GM12878 (cell line): ENCODE data around the gene GTF2A1. TPM values are rescaled to one million over a fixed set of nuclear protein-coding genes. Genes with fewer than 3 reads are reported as not detected.

Experiments
- ATAC-seq: fragments of 200-7000 bp; cut with Tn5 transposase; 3 replicates; pipeline ENCODE4 v1.9.1; 2020; ENCODE audit warnings: mild to moderate bottlenecking, moderate library complexity
- BruUV-seq: library from RNA; stranded (reverse); fragments of 400-500 nt; replicated peaks from 2 replicates; lab custom pipeline; 2021; lab: Mats Ljungman, UMichigan
- CTCF ChIA-PET: fragments of 300-600 bp; sonication (Branson Sonifier 250); formaldehyde crosslinking; extraction: SDS; loops from one replicate; lab custom pipeline; 2021; ENCODE audit warnings: inconsistent platforms; lab: Yijun Ruan, JAX
- POLR2A ChIA-PET: fragments of 350-600 bp; formaldehyde crosslinking; extraction: SDS; loops from one replicate; lab custom pipeline; 2021; ENCODE audit warnings: inconsistent platforms; lab: Charles Lee
- RAD21 ChIA-PET: fragments of 300-600 bp; sonication (Branson Sonifier 250); formaldehyde crosslinking; loops from one replicate; lab custom pipeline; 2023; ENCODE audit warnings: antibody characterized with exemption; ENCODE audit not compliant: unreplicated experiment; lab: Charles Lee
- SMC1A ChIA-PET: fragments of 300-600 bp; sonication (Branson Sonifier 250); formaldehyde crosslinking; loops from one replicate; lab custom pipeline; 2023; ENCODE audit not compliant: unreplicated experiment, uncharacterized antibody; lab: Charles Lee
- DNase-seq: peaks from one replicate; pipeline ENCODE4 v3.0.0-alpha.2; 2011; ENCODE audit warnings: low read depth, low spot score
- FAIRE-seq: peaks from 3 replicates; lab custom pipeline; 2011; peaks lifted over from hg19 to GRCh38; lab: Jason Lieb, UNC
- H2AFZ ChIP-seq: 2 replicates; pipeline ENCODE4 v1.6.0; 2011; ENCODE audit warnings: low read depth, low read length, control low read depth; ENCODE audit not compliant: control insufficient read depth
- H3K27ac ChIP-seq: 2 replicates; pipeline ENCODE4 v1.5.1; 2011; ENCODE audit warnings: control low read depth; ENCODE audit not compliant: control insufficient read depth, insufficient read depth
- H3K27me3 ChIP-seq, 2 experiments: replicated peaks in 1 of 2; 2 replicates each; pipeline versions ENCODE4 v1.6.0 to v1.6.1; 2011; ENCODE audit warnings: low read length in 1 of 2; ENCODE audit not compliant: control insufficient read depth in 2 of 2, insufficient read depth in 2 of 2
- H3K36me3 ChIP-seq, 2 experiments: 2 replicates each; pipeline ENCODE4 v1.5.1; 2011; ENCODE audit warnings: low read length in 1 of 2; ENCODE audit not compliant: control insufficient read depth in 2 of 2, insufficient read depth in 2 of 2
- H3K4me1 ChIP-seq: 2 replicates; pipeline ENCODE4 v1.6.1; 2011; ENCODE audit warnings: mild to moderate bottlenecking, low read length, moderate library complexity, mixed read lengths; ENCODE audit not compliant: control insufficient read depth, insufficient read depth
- H3K4me2 ChIP-seq: 2 replicates; pipeline ENCODE4 v1.6.0; 2011; ENCODE audit warnings: control low read depth; ENCODE audit not compliant: control insufficient read depth, insufficient read depth
- H3K4me3 ChIP-seq: fragments of 200-600 bp; sonication (generic); 2 replicates; pipeline ENCODE4 v1.5.1; 2016
- H3K79me2 ChIP-seq: 2 replicates; pipeline ENCODE4 v1.6.0; 2011; ENCODE audit warnings: low read length; ENCODE audit not compliant: control insufficient read depth, insufficient read depth
- H3K9ac ChIP-seq: 2 replicates; pipeline ENCODE4 v1.8.0; 2011; ENCODE audit warnings: low read length, control low read depth, mixed read lengths; ENCODE audit not compliant: control insufficient read depth, insufficient read depth
- H3K9me3 ChIP-seq: replicated peaks from 3 replicates; pipeline ENCODE4 v1.5.1; 2011; ENCODE audit warnings: mild to moderate bottlenecking, low read length; ENCODE audit not compliant: control insufficient read depth, insufficient read depth
- H4K20me1 ChIP-seq: 2 replicates; pipeline ENCODE4 v1.6.0; 2011; ENCODE audit not compliant: control insufficient read depth, insufficient read depth
- BMI1 ChIP-seq: fragments of 450-650 bp; IDR thresholded peaks from 2 replicates; pipeline ENCODE4 v1.6.1; 2016; ENCODE audit warnings: mild to moderate bottlenecking, moderate library complexity, borderline replicate concordance
- BRCA1 ChIP-seq: IDR thresholded peaks from 2 replicates; pipeline ENCODE4 v1.6.1; 2011; ENCODE audit warnings: low read depth, low read length, improper control_type of control experiment
- CEBPZ ChIP-seq: fragments of 150-350 bp; IDR thresholded peaks from 2 replicates; pipeline ENCODE4 v1.6.1; 2016; ENCODE audit warnings: low read depth, low read length
- ESRRA ChIP-seq: IDR thresholded peaks from 2 replicates; pipeline ENCODE4 v1.6.1; 2012; ENCODE audit warnings: mild to moderate bottlenecking, low read length, improper control_type of control experiment
- JUNB ChIP-seq: IDR thresholded peaks from 2 replicates; pipeline ENCODE4 v1.6.1; 2016; ENCODE audit warnings: antibody characterized with exemption, mild to moderate bottlenecking
- KAT2A ChIP-seq: conservative IDR thresholded peaks from 2 replicates; pipeline ENCODE4 v1.6.1; 2011; ENCODE audit warnings: low read depth, low read length; ENCODE audit not compliant: control insufficient read depth
- MTA2 ChIP-seq: fragments of 450-650 bp; IDR thresholded peaks from 2 replicates; pipeline ENCODE4 v1.6.1; 2016; ENCODE audit warnings: low read depth, mild to moderate bottlenecking, moderate library complexity
- POLR2AphosphoS5 ChIP-seq: IDR thresholded peaks from 2 replicates; pipeline ENCODE4 v1.6.1; 2011; ENCODE audit warnings: mild to moderate bottlenecking, low read length, inconsistent platforms
- RAD21 ChIP-seq: IDR thresholded peaks from 2 replicates; pipeline ENCODE4 v1.6.1; 2011; ENCODE audit warnings: mild to moderate bottlenecking, low read depth, low read length, moderate library complexity; ENCODE audit not compliant: insufficient read depth
- REST ChIP-seq: IDR thresholded peaks from 2 replicates; pipeline ENCODE4 v1.6.1; 2012; ENCODE audit warnings: mild to moderate bottlenecking, low read depth, low read length
- RUNX3 ChIP-seq: IDR thresholded peaks from 2 replicates; pipeline ENCODE4 v1.6.1; 2012; ENCODE audit warnings: low read length, inconsistent platforms
- SMAD1 ChIP-seq: fragments of 450-650 bp; IDR thresholded peaks from 2 replicates; pipeline ENCODE4 v1.6.1; 2018; ENCODE audit warnings: mild to moderate bottlenecking, low read depth; ENCODE audit not compliant: partially characterized antibody
- YBX1 ChIP-seq: fragments of 450-650 bp; IDR thresholded peaks from 2 replicates; pipeline ENCODE4 v1.6.1; 2016; ENCODE audit warnings: antibody characterized with exemption
- YY1 ChIP-seq: IDR thresholded peaks from 2 replicates; pipeline ENCODE4 v1.6.1; 2011; ENCODE audit warnings: low read depth, mild to moderate bottlenecking, low read length
- ZNF217 ChIP-seq: fragments of 450-650 bp; IDR thresholded peaks from 2 replicates; pipeline ENCODE4 v1.6.1; 2017; ENCODE audit warnings: antibody characterized with exemption, mild to moderate bottlenecking
- ZNF384 ChIP-seq: IDR thresholded peaks from 2 replicates; pipeline ENCODE4 v1.6.1; 2012; ENCODE audit warnings: low read depth, mild to moderate bottlenecking, low read length, improper control_type of control experiment, borderline replicate concordance
- WGBS: methylation state at CpG from one replicate; pipeline ENCODE4 v1.1.6; 2016; ENCODE audit warnings: low lambda C conversion rate; ENCODE audit not compliant: insufficient replicate concordance, insufficient coverage; ENCODE audit errors: missing lambda C conversion rate; 5-methylcytosine and 5-hydroxymethylcytosine counted together
- in situ Hi-C: fragments of 300-500 bp; cut with MboI; formaldehyde crosslinking; loops from 9 replicates; pipeline ENCODE4 v1.14.3; 2018; ENCODE audit warnings: mixed read lengths
- intact Hi-C: fragments of 100-400 bp; cut with micrococcal nuclease; formaldehyde crosslinking; loops from one replicate; pipeline ENCODE4 v1.14.2; 2022; ENCODE audit not compliant: unreplicated experiment
- polyA plus RNA-seq, 11 experiments: library from polyadenylated mRNA; depleted of rRNA in 4 of 11; unstranded in 6 of 11; stranded (reverse) in 5 of 11; fragments of >200 nt; fragmentation: Nextera tagmentation in 4 of 11; fragmentation: Illumina TruSeq in 1 of 11; extraction: Ambion mirVana in 4 of 11; extraction: Trizol in 1 of 11; gene quantifications; 1 replicate in 1 of 11; 2 replicates in 10 of 11; pipeline versions ENCODE4 v1.2.1 to v1.2.3, GENCODE V29; 2011 to 2016; ENCODE audit warnings: inconsistent platforms in 2 of 11, missing spikeins in 2 of 11, low read depth in 1 of 11
- total RNA-seq, 4 experiments: library from RNA; depleted of rRNA in 3 of 4; stranded (reverse); fragments of >200 nt in 3 of 4; fragmentation: Illumina TruSeq in 1 of 4; extraction: Trizol in 1 of 4; gene quantifications; 2 replicates each; pipeline versions ENCODE4 v1.2.1 to v1.2.3, GENCODE V29; 2013 to 2021

GTF2A1 gene
- total and polyA plus RNA-seq, 10 of the 15 experiments (the other 5 are each of a cell fraction or from before 2014, with no cell fraction given): 2.5 to 28.7 (median 14.9) TPM

GRCh38 chr14:81219210-81219758 is 1.5 kb downstream of the GTF2A1 start (continued):
- TF ChIP-seq CEBPZ (no peak), SMAD1 (peak; percentile 81), YBX1 (no peak), ZNF217 (no peak), KAT2A (no peak), JUNB (no peak), MTA2 (0 out of 2 replicates have a peak, but pooled peaks have one; percentile 8), POLR2AphosphoS5 (peak; percentile 99), ESRRA (no peak)

GRCh38 chr14:81211844-81212243 is 8.9 kb downstream of the GTF2A1 start:
- SMC1A ChIA-PET: interaction anchor here (1.0 to 3.1 kb wide), 5 partner anchors 41 to 224 kb away, joined by 3 to 10 read pairs (median 4); no protein-coding TSS in a partner anchor
- RAD21 ChIA-PET: interaction anchor here (0.7 to 2.1 kb wide), 3 partner anchors 9 to 224 kb away, joined by 3 to 9 read pairs (median 3); partner anchors contain the start of gene GTF2A1
- Histone ChIP-seq H3K36me3 (peaks cover 6 to 28% of the 10 kb centered on the region in 2 experiments), H3K27ac (no peak overlapping the region), H3K9me3 (peaks cover 26% of the 10 kb centered on the region), H3K4me3 (no peak overlapping the region), H3K9ac (no peak overlapping the region), H3K79me2 (peaks cover 22% of the 10 kb centered on the region), H2AFZ (no peak overlapping the region), H3K4me1 (peaks cover 8% of the 10 kb centered on the region), H4K20me1 (no peaks in the 10 kb centered on the region), H3K4me2 (no peak overlapping the region), H3K27me3 (no peaks in the 10 kb centered on the region)
- no TSS peak for BruUV-seq
- CTCF ChIA-PET: interaction anchor here (0.6 to 3.5 kb wide), 14 partner anchors 11 to 258 kb away, joined by 3 to 15 read pairs (median 4); partner anchors contain the start of gene TSHR
- ATAC-seq (peak; percentile 79), DNase-seq (no peak), FAIRE-seq (no peak)
- intact Hi-C loops: loop anchor here (1.0 to 2.0 kb wide), 3 partner anchors 7 to 253 kb away; no protein-coding TSS in a partner anchor
- WGBS: 44% methylated on average over 2 of the region's 2 CpGs
- POLR2A ChIA-PET: no interaction called here
- in situ Hi-C loops: no loop called here
- no peak for TF ChIP-seq RUNX3
- TF ChIP-seq RAD21: peak; percentile 68
- no peak for TF ChIP-seq REST
- 0 out of 2 replicates have a peak, but pooled peaks have one; percentile 14 for TF ChIP-seq YY1
- TF ChIP-seq ZNF384: no peak
- TF ChIP-seq BRCA1: no peak
- no peak for TF ChIP-seq BMI1
